ENCODE measurements around the gene VPS37B. TPM values are rescaled to one million over a fixed set of nuclear protein-coding genes. Genes with fewer than 3 reads are reported as not detected.

VPS37B gene
- total RNA-seq, 2 experiments from 2014 or later, result 17.8 to 18.4 TPM

DNA sequence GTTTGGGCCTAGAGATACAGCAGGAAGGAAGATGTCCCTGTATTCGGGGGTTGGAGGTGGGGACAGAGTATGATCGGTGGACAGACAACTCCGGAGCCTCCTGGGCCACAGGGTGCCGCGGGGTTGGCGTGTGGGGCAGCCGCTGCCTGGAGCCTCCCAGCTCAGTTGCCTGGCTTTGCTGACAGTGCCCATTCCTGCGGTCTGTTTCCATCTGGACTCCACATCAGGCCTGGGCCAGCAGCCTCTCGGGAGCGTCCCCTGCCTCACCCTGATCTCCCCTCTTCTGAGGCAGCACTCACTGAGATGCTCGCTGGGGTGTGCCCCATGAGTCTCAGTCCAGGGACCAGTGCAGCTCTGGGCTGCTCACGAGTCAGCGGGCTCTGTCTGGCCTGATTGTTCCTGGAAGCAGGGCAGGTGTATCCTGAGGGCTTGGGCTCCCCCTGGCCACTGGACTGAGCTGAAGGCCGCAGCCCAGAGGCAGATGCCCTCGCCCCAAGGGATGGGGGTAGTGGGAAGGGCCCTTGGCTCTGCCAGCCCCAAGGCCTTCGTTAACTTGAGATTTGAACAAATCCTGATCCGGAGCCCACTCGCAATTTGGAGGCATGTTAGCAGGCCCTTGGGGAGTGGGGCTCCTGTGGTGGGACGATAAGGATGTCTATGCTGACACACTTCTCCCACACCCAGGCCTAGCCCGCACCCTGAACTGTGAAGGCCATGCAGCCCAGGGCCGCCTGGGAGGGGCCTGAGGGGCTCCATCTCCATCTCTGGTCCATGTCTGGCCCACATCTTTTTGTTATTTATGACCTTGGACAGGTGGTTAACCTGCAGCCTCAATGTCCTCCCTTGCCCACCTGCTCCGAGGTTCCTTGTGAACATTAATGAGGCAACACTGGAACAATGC, 53.2 kb downstream of the VPS37B start:
- Mint-ChIP-seq H3K27ac (peak overlapping the region; percentile 10), H3K9me3 (no peaks in the 10 kb centered on the region), H3K4me3 (no peak overlapping the region), H3K27me3 (no peaks in the 10 kb centered on the region), H3K4me1 (ENCODE audit: low read depth) (peaks cover 22% of the 10 kb centered on the region), H3K36me3 (ENCODE audit: low read depth) (no peaks in the 10 kb centered on the region)
- DNase-seq (no peak), ATAC-seq (no peak)
- POLR2A ChIA-PET, result interaction anchor here (1.0 kb wide), 1 partner anchor 32 kb away, joined by 3 read pairs; no protein-coding TSS in a partner anchor
- intact Hi-C loops (cut with micrococcal nuclease), result no loop called here
- TF ChIP-seq, protein P1, sequence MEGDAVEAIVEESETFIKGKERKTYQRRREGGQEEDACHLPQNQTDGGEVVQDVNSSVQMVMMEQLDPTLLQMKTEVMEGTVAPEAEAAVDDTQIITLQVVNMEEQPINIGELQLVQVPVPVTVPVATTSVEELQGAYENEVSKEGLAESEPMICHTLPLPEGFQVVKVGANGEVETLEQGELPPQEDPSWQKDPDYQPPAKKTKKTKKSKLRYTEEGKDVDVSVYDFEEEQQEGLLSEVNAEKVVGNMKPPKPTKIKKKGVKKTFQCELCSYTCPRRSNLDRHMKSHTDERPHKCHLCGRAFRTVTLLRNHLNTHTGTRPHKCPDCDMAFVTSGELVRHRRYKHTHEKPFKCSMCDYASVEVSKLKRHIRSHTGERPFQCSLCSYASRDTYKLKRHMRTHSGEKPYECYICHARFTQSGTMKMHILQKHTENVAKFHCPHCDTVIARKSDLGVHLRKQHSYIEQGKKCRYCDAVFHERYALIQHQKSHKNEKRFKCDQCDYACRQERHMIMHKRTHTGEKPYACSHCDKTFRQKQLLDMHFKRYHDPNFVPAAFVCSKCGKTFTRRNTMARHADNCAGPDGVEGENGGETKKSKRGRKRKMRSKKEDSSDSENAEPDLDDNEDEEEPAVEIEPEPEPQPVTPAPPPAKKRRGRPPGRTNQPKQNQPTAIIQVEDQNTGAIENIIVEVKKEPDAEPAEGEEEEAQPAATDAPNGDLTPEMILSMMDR (IDR thresholded peaks at IDR 0.05), result no peak
- CTCF ChIA-PET, result interaction anchor here (1.4 to 2.2 kb wide), 2 partner anchors 49 to 110 kb away, joined by 4 to 17 read pairs; no protein-coding TSS in a partner anchor

DNA sequence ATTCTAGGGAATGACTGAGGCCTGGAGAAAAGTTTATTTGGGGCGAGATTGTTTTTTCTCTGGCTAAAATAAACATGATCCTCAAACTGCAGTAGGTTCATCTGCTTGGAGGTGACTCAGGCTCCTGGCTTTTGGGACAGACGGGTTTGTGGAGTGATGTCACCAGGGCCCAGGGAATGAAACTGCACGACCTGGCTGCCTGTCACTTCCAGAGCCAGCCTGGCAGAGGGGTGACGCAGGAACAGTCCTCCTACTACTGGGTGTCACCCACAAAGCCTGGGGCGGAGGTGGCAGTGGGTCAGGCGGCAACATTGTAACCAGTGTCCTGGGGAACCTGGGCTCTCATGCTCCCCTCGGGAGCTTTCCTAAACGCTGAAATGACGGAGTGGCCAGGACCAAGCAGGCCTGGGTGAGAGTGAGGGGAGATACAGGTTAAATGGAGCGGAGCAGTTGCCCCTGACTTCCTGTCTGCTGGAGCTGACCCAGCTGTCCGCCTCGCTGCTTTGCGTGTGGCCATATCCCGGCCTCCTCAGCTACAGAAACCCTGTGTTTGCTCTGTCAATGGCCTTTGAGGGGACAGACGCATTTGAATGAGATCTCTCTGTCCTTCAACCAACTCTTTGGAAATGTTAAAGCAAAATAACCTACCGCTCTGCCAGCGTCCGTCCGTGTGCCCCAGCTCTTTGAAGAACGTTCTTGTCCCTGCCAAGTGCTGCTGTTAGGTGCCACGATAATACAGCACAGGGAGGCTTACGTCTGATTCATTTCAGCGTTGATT, 54.2 kb downstream of the VPS37B start:
- TF ChIP-seq, protein P1 (IDR thresholded peaks at IDR 0.05), result no peak
- H3K9me3 Mint-ChIP-seq, result no peaks in the 10 kb centered on the region
- H3K27ac Mint-ChIP-seq, result peak overlapping the region; percentile 10
- intact Hi-C loops (cut with micrococcal nuclease), result no loop called here
- peaks cover 31% of the 10 kb centered on the region for H3K4me1 Mint-ChIP-seq (ENCODE audit: low read depth)
- H3K27me3 Mint-ChIP-seq, result no peaks in the 10 kb centered on the region
- no peak for ATAC-seq
- no peak for DNase-seq
- CTCF ChIA-PET, result interaction anchor here (1.4 to 2.2 kb wide), 2 partner anchors 48 to 111 kb away, joined by 4 to 17 read pairs; no protein-coding TSS in a partner anchor
- no peak overlapping the region for H3K4me3 Mint-ChIP-seq
- POLR2A ChIA-PET, result no interaction called here
- peaks cover 2% of the 10 kb centered on the region for H3K36me3 Mint-ChIP-seq (ENCODE audit: low read depth)

DNA sequence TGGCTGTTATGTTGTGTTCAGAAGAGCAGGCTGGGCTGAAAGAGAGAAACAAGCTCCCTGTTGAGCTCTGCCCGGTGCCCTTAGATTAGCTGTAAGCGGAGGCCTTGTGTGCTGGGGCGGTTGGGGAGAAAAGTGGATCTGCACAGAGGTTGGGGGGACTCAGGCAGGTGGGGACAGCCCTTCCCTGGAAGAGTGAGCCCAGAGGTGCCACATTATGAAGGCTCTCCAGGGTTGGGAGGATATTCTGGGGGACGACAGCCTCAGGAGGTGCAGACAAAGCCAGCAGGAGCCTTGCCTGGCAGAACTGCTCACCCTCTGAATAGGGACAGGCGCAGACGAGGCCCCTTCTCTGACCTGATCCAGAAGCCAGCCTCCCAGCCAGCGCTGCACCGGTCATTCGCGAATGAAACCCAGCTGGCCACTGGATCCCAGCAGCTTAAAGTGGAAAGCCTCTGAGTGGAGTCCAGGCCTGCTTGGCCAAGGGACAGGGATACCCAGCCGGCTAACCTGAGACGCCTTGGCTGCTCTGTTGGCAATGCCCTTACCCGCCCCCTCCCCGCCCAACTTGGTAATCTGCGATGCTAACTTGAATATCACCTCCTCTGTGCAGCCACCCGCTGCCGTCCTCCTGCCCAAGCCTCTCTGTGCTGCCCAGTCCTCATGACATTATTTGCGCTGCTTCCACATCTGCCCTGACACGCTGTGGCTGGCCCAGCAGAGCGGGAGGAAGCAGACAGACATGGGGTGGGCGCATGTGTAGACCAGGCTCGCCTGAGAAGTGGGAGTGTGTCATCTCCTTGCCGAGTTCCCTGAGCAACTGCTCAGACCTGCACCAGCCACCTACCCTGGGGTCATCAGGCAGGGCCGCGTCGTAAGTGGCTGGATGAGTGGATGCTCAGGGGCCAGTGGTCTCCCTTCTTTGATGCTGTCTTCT, 55.1 kb downstream of the VPS37B start:
- H3K9me3 Mint-ChIP-seq, result no peaks in the 10 kb centered on the region
- no peaks in the 10 kb centered on the region for H3K27me3 Mint-ChIP-seq
- TF ChIP-seq, protein P1 (IDR thresholded peaks at IDR 0.05), result no peak
- H3K4me3 Mint-ChIP-seq, result no peak overlapping the region
- peaks cover 36% of the 10 kb centered on the region for H3K4me1 Mint-ChIP-seq (ENCODE audit: low read depth)
- ATAC-seq (no peak), DNase-seq (no peak)
- peak overlapping the region; percentile 2 for H3K27ac Mint-ChIP-seq
- intact Hi-C loops (cut with micrococcal nuclease), result no loop called here
- ChIA-PET POLR2A (interaction anchor here (0.8 kb wide), 1 partner anchor 156 kb away, joined by 3 read pairs; no protein-coding TSS in a partner anchor), CTCF (interaction anchor here (0.9 to 2.2 kb wide), 5 partner anchors 19 to 134 kb away, joined by 3 to 17 read pairs (median 3); partner anchors contain the start of gene OGFOD2)
- peaks cover 4% of the 10 kb centered on the region for H3K36me3 Mint-ChIP-seq (ENCODE audit: low read depth)

DNA sequence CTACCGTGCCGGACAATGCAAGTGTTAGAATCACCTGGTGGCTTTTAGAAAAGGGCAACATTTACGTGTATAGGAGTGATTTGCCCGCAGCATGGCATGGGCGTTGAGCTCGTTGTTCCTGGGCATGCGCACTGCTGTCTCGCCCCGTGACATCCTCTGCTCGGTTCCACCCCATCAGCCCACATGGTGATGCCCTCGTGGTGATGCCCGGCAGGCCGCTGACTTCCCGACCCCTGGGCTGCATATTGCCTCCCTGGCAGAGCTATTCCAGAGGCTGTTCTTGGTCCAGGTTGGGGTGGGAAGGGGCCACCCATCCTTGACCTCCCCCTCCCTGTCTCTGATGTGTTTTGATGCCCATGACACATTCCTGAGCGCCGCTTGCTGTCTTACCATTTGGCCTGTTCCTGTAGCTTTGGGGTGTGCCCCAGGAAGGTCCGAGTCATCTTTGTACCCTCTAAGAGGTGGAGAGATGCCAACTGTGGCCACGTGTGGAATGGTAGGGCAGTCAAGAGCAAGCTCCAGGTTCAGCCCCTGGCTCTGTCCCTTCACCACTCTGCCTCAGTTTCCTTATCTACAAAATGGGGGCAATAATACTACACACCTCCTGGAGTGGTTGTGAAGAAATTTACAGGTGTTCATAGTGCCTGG, 55.9 kb downstream of the VPS37B start:
- Mint-ChIP-seq H3K27me3 (no peaks in the 10 kb centered on the region), H3K4me1 (ENCODE audit: low read depth) (peaks cover 36% of the 10 kb centered on the region), H3K27ac (peak overlapping the region; percentile 2), H3K36me3 (ENCODE audit: low read depth) (peaks cover 4% of the 10 kb centered on the region), H3K9me3 (no peaks in the 10 kb centered on the region), H3K4me3 (no peak overlapping the region)
- CTCF ChIA-PET, result interaction anchor here (0.6 to 1.7 kb wide), 5 partner anchors 20 to 135 kb away, joined by 3 to 9 read pairs (median 3); partner anchors contain the start of gene OGFOD2
- no peak for DNase-seq
- POLR2A ChIA-PET, result interaction anchor here (0.8 kb wide), 1 partner anchor 156 kb away, joined by 3 read pairs; no protein-coding TSS in a partner anchor
- TF ChIP-seq, protein P1 (IDR thresholded peaks at IDR 0.05), result no peak
- no peak for ATAC-seq
- intact Hi-C loops (cut with micrococcal nuclease), result no loop called here

All from activated CD8-positive, alpha-beta T cell treated with anti-CD3 and anti-CD28 coated beads for 36 hours (primary cell).